CD4-positive, alpha-beta T cell treated with Interferon gamma for 1 hour (primary cell): ENCODE measurements around the gene MLC1.

Source experiments
- DNase-seq: peaks from one replicate; pipeline ENCODE4 v3.0.0-alpha.2; 2020

The MLC1 gene

DNA sequence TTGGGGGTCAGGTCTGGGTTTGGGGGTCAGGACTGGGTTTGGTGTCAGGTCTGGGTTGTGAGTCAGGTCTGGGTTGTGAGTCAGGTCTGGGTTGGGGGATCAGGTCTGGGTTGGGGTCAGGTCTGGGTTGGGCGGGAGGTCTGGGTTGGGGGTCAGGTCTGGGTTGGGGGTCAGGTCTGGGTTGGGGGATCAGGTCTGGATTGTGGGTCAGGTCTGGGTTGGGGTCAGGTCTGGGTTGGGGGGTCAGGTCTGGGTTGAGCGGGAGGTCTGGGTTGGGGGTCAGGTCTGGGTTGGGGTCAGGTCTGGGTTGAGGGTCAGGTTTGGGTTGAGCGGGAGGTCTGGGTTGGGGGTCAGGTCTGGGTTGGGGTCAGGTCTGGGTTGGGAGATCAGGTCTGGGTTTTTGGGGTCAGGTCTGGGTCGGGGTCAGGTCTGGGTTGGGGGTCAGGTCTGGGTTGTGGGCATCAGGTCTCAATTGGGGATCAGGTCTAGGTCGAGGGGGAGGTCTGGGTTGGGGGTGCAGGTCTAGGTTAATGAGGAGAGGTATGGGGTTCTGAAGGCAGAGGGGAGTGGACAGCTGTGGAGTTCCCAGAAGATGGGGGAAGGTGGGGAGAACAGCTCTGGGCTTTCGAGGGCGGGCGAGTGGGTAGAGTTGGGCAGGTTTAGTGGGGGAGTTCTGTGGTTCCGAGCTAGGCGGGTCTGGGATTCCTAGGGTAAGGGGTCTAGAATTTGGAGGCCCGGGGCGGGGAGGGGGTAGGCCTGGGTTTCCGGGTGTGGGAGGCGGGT is 27.8 kb downstream of the MLC1 start:
- no peak for DNase-seq

GRCh38 chr22:50056214-50056972 is 28.8 kb downstream of the MLC1 start:
- DNase-seq: no peak

GRCh38 chr22:50053861-50054260 is 31.4 kb downstream of the MLC1 start:
- no peak for DNase-seq

DNA sequence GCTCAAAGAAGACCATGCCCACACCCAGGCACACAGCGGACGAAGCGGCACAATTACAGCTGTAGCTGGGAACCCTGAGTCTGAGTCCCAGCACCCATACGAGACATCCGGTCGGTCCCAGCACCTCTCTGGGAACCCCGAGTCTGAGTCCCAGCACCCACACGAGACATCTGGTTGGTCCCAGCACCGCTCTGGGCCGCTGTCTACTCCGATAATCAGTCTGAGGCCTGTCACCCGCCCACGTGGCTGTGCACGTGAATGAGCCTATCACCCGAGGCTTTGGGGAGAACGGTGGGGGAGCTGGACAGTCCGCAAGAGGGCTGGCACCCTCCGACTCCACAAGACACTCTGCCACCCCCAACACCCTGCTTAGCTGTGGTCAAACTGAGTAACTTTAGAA is 33.3 kb downstream of the MLC1 start:
- DNase-seq: no peak

DNA sequence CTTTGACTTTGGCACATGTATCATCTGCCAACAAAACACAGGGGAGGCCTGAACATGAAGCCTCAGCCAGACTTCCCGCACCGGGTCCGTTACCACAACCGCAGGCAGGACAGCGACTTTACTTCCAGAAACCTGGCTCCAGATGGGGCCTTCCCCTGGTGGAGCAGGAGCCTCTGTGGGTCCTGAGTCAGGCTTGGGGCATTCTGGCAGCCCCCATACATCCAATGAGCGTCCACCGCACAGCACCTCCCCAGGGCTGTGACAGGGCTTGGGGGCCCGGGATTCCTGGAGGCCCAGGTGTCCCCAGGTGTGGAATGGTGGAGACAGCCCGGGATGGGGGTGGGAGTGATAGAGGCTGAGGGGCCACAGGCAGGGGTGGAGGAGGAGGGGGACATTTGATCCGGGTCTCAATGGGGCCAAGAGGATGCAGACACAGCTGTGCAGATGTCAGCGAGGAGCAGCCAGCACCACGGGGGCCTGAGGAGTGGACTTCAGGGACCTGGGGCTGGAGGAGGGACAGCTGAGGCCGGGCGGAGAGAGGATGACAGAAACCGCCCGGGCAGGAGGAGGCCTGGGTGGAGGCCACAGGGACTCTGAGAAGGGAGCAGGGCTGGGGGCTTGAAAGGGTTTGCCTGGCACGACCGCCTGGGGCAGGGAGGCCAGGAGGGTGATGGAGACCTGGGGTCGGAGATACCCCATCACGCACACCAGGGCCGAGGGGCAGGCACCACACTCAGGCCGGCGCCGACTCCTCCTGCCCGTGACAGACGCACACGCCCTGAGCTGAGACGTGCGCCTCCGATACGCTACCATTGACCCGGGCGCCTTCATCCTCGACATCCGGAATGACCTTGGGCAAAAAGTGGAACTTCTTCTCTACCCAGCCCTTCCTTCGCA is 35.7 kb downstream of the MLC1 start:
- no peak for DNase-seq

GRCh38 chr22:50048836-50049235 is 36.4 kb downstream of the MLC1 start:
- no peak for DNase-seq

DNA sequence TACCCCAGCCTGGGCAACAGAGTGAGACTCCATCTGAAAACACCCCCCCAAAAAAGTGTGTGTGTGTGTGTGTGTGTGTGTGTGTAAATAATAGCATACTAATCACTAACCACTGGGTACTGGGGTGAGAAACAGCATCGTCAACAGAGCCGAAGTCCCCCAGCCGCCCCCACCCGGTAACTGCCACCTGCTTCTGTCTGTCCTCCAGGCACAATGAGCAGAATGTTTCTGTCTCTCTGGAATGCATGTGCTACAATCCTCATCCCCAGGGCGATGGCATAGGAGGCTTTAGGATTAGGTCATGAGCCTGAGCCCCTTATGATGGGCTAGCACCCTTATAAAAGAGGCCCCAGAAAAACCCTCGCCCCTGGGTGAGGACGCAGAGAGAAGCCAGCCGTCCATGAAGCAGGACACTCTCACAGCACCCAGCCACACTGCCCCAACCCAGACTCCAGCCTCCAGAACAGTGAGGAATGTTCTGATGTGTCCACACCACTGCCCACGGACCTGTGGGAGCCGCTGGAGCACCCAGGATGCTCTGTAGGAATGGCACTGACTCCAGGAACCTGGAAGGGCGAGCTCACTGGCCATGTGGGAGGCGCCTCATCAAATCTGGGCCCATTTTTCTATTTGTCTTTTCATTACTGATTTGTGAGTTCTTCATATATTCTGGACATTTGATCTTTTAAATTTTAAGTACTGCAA is 37.0 kb downstream of the MLC1 start:
- DNase-seq: no peak

DNA sequence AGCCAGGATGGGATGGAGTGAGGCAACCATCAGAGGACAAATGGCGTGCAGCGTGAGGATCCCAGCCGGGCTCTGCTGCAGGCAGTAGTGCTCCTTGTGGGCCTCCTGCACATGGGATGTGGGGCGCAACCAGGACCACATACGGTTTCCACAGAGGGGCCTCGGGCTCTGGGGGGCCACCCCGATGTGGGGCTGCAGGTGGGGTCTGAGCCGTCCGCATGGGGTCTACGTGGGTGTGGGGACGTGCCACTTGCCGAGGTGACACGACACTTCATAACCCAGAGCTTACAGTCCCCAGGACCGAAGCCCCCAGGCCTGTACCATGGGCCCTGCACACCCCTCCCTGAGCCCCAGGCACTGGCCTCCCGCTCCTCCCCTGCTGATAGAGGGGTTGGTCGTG is 37.9 kb downstream of the MLC1 start:
- no peak for DNase-seq

GRCh38 chr22:50046481-50047245 is 38.6 kb downstream of the MLC1 start:
- no peak for DNase-seq

GRCh38 chr22:50046019-50046415 is 39.2 kb downstream of the MLC1 start:
- no peak for DNase-seq

DNA sequence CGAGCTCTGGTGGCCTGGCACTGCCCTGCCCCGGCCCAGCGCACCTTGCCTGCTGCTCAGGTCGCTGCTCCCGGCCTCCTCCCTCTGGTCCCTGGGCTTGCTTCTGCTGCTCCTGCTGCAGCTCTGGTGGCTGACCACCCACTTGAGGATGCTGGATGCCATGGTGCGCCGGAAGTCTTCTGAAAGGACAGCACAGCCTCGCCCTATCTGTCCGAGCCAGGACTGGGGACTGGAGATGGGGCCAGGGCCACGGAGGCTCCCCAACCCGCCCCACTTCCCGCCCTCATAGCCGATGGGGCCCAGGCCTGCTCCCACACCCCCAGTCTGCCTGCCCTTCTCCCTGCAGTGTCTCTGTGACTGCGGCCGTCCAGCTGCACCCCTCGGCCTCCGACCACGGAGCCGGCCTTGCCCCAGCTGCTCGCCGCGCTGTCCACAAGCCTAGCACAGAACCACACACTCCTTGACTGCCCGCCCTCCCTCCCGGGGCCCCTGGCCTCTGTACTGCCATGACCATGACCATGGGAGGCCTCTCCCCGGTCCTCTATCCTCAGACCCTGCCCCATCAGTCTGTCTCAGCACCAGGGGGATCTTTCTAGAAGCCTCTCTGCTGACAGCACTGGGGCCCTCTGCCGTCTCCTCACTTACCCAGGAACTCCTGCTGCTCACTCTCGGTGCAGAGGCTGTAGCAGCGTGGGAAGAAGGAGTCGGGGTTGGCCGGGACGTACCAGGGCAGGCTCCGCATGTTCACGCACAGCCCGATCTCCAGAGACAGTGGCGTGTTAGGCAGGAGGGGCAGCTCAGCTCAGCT is 39.8 kb downstream of the MLC1 start:
- DNase-seq: no peak

DNA sequence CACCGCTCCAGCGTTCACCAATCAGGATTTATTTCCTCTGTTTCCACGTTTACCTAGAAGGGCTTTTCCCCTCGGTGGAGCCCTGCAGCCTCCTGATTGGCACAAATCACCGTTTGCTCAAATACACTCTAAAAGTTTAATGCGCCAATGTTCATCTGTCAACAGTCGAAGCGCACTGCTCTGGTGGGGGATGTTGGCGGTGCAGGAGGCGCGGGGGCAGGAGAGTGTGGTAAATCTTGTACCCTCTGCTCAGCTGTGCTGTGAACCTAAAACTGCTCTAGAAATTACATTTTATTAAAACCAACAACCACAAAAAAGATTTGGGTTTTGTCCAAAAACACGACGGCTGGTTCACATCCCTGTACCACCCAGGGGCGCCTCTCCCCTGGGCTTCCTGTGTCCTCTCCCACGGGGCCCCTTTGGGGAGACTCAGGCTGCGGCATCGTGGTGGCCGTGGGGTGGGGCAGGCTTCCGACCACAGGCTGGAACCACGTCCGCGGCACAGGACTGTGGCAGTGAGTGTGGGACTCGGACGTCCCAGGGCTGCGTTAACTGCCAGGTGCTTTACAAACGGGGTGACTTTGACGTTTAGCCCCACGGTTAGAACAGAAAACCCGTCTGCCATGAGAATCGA is 40.6 kb downstream of the MLC1 start:
- DNase-seq: no peak

- no peak for DNase-seq
Measured at GRCh38 chr22:50041361-50042065, 43.7 kb downstream of the MLC1 start.

DNA sequence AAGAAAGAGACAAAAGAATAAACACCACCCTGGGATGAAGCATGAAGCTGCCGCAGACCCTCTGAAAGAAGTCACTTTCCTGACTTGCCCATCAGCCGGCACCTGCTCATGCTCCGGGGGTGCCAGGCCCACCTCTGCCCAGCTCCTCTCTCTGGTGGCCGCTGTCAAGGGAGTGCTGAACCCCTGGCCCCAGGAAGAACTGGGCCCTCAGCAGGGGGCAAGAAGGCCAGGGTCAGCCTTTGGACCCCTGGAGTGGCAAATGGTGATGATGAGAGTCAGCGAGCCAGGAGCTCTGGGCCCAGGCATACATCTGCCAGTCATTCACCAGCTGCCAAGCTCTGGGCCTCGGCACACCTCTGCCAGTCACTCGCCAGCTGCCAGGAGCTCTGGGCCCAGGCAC is 44.5 kb downstream of the MLC1 start:
- no peak for DNase-seq

DNA sequence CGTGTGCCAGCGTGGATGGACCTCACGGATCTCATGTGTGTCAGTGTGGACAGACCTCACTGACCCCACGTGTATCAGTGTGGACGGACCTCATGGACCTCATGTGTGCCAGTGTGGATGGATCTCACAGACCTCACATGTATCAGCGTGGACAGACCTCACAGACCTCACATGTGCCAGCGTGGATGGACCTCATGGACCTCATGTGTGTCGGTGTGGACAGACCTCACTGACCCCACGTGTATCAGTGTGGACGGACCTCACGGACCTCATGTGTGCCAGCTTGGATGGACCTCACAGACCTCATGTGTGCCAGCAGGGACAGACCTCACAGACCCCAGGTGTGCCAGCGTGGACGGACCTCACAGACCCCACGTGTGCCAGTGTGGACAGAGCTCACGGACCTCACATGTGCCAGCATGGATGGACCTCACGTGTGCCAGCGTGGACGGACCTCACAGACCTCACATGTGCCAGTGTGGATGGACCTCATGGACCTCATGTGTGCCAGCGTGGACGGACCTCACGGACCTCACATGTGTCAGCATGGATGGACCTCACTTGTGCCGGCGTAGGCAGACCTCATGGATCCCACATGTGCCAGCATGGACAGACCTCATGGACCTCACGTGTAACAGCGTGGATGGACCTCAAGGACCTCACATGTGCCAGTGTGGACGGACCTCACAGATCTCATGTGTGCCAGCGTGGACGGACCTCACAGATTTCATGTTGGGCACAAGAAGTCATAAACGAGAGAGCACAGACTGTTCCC is 45.4 kb downstream of the MLC1 start:
- DNase-seq: no peak

DNA sequence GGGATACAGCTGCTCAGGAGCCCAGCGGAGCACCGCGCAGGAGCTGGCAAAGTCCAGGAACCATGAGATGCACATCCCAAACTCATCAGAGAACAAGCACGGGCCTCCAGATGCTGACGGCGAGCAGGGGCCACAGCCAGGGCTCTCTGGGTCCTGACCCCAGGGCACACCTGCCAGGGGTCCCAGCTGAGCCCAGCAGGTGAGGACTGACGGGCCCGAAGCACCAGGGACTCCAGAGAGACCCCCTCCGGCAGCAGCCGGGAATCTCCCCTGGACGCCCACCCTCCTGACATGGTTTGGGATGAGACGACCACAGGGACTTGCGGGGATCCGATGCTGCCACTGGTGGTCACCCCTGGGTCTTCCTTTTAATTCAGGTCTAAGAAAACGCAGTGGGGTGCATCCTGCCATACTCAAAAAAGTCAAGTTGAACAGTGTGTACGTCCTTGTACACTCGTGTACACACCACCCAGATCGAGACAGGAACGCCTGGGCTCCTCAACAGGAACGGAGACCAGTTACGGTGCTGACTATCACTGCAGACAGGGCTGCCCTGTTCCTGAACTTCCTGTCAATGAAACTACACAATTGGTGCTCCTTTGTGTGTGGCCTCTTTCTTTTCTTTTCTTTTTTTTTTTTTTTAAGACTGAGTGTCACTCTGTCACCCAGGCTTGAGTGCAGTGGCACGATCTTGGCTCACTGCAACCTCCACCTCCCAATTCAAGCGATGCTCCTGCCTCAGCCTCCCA is 49.1 kb downstream of the MLC1 start:
- no peak for DNase-seq

GRCh38 chr22:50035131-50035881 is 49.9 kb downstream of the MLC1 start:
- no peak for DNase-seq
